Activated CD4-positive, CD25-positive, alpha-beta regulatory T cell treated with anti-CD3 and anti-CD28 coated beads, Interleukin-2, amount 50 U/mL, for 72 hours (primary cell): Measurements from ENCODE around the gene FAM13A.
"Not testable (repeated sequence)": the region's sequence is repeated elsewhere in the genome, so short reads cannot be mapped to it uniquely, and the experiment has no call there.

Experiments
- DNase-seq: peaks from one replicate; pipeline ENCODE4 v3.0.0; 2021

Gene FAM13A

DNA sequence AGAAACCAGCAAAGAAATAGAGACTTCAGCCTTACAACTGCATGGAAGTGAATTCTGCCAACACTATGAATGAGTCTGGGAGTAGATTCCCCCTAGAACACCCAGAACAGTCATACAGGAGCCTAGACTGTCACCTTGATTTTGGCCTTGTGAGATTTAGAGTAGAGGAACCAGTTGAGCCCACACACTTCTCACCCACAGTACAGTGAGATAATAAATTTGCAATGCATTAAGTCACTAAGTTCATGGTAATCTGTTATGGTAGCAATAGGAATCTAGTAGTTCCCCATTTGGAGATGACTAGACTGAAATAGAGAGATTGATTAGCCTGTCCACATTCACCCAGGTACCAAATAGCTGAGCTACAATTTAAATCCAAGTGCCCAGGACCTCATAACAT lies 59.0 kb downstream of the FAM13A start:
- DNase-seq: no peak

DNA sequence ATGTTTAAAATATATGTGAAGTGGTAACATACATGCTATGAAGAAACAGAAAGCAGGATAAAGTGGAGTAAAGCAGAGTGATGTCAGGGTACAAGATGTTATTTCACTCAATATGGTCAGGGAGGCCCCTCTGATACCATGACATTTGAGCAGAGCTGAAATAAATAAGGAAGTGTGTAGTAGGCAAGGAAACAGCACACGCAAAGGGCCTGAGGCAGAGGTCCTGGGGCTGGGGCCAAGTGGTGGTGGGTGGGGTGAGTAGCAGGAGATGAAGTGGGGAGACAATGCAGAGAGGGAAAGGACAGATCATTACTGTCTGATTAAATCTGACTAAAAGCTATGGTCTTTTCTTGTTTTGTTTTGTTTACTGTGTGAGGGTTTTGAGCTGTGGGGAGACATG lies 61.1 kb downstream of the FAM13A start:
- DNase-seq: no peak

DNA sequence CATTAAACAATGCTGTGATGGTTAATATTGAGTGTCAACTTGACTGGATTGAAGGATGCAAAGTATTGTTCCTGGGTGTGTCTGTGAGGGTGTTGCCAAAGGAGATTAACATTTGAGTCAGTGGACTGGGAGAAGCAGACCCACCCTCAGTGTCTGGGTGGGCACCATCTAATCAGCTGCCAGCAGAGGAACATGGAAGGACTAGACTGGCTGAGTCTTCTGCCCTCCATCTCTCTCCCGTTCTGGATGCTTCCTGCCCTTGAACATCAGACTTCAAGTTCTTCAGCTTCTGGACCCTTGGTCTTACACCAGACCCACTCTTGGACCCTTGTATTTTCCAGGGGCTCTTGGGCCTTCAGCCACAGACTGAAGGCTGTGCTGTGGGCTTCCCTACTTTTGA lies 61.7 kb downstream of the FAM13A start:
- not testable (repeated sequence) for DNase-seq

DNA sequence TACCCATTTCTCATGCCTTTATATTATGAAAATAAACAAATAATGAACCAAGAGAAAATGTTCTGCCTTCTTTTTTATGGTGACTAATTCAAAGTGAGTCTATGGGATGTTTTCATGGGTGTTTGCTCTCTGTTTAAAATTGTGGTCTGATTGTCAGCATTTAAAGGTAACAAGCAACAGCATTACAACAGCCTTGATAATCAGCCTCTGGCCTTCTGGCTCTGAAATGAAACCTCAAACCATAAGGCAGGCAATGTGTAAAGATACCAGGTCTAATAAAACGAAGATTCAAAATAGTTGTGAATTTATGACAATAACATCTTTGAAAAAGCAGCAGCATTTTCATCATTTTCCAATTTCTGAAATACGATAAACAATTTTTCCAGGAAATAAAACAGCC lies 63.7 kb downstream of the FAM13A start:
- no peak for DNase-seq

DNA sequence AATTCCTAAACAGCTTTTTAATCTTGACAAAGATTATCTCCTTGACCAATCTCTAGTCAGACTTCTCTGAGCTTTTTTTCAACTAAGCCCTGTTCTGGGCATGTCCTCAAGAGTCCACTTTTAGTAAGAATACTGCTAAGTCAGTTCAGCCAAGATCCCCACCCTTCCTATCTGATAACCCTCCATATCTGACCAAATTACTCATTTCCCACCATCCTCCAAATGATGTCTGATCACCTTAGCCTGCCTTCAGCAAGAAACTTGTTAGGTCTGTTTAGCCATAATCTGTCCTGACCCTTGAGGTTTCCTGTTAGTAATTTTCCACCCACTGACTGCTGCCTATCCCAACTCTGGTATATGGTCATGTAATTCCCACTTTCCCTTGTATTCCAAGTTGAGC lies 65.2 kb downstream of the FAM13A start:
- DNase-seq: no peak

- DNase-seq: no peak
Measured at GRCh38 chr4:88989990-88990389, 67.0 kb downstream of the FAM13A start.

DNA sequence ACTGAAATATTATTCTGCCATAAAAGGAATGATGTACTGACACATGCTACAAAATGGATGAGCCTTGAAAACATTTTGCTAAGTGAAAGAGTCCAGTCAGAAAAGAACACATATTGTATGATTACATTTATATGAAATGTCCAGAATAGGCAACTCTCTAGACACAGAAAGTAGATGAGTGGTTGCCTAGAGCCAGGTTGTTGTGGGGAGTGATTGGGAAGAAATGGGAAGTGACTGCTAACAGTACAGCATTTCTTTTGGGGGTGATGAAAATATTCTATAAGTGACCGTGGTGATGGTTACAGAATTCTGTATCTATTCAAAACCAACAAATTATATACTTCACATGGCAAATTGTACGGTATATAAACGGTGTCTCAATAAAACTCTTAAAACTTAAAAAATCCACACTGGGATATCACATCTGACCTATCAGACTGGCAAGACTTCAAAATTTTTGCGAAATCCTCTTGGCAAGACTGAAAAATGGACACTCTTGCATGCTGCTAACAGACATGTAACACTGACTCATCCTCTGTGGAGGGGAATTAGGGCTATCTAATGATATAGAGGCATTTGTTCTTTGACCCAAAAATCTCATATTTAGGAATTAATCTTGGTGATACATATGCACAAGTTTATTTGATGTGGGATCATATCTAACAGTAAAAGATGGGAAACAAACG lies 71.8 kb downstream of the FAM13A start:
- DNase-seq: no peak

DNA sequence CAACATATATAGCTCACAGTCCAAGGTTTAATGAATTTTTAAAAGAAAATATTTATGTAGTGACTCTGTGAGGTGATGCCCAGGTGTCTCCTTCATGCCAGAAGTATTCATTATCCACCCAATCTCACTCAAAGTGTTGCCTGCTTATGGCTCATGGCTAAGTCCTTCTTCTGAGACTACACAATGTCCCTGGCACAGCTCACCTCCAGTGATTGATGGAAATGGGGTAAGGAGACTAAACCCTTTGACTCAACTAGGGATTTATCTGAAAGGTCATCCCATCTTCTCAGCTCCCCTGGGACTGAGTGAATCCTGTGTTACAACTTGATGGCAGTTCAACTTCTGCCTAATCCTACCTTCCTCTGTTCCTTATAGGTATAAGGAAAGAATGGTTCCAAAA lies 74.2 kb downstream of the FAM13A start:
- DNase-seq: no peak

- no peak for DNase-seq
Measured at GRCh38 chr4:88981993-88982392, 75.0 kb downstream of the FAM13A start.

GRCh38 chr4:88981556-88981955 lies 75.4 kb downstream of the FAM13A start:
- DNase-seq: no peak

DNA sequence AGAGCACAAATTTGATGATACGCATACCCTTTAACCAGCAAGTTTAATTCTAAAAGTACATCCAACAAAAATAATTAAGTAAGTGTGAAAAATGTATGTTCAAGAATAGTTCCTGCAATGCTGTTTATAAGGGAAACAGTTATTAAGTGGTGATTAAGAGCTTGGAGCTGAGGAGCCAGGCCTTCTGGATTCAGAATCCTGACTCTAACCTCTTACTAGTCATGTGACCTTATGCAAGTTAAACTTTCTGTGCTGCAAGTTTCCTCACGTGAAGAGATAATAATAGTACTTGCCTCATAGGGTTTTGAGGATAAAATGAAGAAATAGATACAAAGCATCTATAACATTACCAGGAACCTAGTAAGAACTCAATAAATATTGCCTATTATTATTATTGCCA lies 77.7 kb downstream of the FAM13A start:
- DNase-seq: no peak

DNA sequence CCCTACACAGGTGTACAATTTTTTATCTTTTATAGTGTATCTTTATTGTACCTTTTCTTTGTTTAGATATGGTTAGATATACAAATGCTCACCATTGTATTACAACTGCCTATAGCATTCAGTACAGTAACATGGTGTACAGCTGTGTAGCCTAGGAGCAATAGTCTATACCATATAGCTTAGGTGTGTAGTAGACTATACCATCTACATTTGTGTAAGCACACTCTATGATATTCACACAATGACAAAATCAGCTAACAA lies 80.3 kb downstream of the FAM13A start:
- DNase-seq: no peak

DNA sequence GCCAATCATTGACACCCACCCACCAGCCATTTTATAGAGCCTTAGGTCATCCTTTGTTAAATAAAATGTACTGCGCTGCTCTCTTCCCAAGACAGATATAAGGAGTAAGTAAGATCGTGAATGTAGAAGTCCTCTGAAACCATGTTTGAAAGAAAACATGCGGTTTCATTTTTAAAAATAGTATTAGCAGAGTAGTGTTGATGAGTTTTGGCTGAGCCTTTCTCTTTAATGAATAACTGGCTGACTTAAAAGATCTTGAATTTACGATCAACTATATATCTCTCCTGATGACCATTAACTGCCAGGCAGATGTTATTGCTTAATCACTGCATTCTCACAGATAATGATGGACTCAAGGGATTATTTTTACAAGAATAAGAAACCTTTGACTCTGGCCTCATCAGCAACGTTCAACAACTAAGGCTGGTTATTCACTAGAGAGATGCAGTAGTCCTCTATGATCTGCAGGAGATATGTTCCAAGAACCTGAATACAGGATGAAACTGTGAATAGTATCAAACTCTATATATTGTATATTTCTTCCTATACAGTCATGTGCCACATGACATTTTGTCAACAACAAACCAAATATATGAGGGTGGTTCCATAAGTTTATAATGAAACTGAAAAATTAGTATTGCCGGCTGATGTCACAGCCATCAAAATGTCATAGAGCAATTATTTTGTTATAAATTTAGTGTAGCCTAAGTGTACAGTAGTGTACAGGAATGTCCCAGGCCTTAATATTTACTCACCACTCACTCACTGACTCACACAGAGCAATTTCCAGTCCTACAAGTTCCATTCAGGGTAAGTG lies 80.8 kb downstream of the FAM13A start:
- DNase-seq: no peak

- DNase-seq: no peak
Measured at GRCh38 chr4:88971536-88971935, 85.4 kb downstream of the FAM13A start.

GRCh38 chr4:88969746-88970145 lies 87.2 kb downstream of the FAM13A start:
- no peak for DNase-seq

GRCh38 chr4:88969271-88969670 lies 87.7 kb downstream of the FAM13A start:
- no peak for DNase-seq

DNA sequence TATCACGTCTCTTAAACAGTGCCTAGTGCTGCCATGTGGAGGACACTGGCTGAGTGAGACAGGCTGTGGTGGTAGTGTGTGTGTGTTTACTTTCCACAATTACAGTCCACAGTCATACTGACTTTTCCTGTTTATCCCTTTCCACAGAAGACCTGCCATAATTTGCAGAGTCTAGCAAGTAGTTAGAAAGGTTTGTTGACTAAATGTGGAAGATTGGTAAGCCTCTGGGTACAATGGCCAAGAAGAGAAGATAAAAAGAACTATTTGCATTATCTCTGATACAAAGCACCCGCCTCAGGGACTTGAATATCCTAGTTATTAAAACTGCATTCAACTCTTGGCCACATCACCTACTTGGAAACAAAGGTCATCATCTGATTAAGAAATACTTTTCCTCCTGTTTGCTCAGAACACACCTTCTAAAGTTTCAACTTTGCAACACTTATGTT lies 89.1 kb downstream of the FAM13A start:
- no peak for DNase-seq

DNA sequence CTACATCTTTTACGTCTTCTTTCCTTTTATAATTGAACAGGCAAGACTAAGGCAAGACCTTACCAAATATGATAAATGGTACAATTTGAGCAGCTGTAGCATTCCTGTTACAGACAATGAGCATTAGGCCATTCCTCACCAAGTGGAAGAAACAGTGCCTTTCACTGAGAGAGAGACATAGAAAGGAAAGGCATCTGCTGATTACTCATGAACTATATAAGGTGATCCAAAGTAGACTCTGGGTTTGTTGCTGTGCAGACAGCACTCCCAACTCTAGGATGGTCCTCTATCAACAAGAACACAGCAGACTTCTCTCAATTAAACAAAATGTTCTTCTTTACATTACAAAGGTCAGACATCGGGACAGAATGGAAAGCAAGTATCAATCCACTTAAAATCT lies 91.9 kb downstream of the FAM13A start:
- DNase-seq: no peak

- no peak for DNase-seq
Measured at GRCh38 chr4:88964450-88964849, 92.5 kb downstream of the FAM13A start.

DNA sequence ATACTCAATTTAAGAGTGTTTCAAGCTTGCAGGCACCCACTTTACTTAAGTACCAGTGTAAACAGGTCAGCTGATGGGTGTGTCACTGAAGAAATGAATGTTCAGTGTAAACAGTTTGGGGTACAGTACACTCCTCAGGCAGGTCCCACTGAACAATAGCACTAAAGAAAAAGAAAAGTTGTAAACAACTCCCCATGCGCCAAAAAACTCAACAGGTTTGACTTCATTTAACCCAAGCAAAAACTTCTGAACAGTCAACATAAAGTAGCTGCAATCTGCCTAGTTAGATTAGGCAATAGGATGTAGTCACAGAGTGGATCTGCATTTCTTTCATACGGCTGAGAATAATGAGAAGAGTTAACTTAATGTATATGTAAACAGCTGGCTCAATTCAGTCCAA lies 93.2 kb downstream of the FAM13A start:
- no peak for DNase-seq

DNA sequence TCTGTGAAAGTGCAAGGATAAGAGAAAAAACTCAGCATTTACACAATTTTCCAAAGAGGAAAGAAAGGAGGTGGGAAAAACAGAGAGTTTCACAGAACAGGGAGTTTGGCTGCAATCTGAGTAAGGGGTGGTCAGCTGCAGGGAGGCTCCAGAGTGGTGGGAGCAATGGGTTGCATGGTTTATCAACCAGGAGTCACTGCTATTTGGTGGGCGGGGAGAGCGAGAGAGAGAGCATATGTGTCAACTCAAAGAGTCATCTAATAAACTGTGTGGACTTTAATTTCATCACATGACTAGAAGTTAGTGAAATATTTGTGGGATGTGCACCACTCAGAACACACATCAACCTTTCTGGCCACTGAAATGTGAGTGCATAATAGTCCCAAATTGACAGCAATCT lies 94.6 kb downstream of the FAM13A start:
- no peak for DNase-seq

- DNase-seq: no peak
Measured at GRCh38 chr4:88960576-88960975, 96.4 kb downstream of the FAM13A start.

DNA sequence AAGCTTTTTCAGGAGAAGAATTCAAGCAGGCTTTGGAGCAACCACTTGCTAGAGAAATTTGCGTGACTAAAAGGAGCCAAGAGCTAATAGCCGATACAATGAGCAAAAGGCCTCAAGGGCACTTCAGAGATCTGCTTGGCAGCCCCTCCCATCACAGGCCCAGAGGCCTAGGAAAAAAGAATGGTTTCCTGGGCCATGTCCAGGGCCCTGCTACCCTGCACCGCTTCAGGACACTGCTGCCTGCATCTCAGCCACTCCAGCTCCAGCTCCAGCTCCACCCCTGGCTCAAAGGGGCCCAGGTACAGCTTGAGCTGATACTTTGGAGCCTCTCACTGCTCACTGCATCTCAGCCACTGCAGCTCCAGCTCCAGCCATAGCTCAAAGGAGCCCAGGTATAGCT lies 98.9 kb downstream of the FAM13A start:
- DNase-seq: no peak

GRCh38 chr4:88957570-88957969 lies 99.4 kb downstream of the FAM13A start:
- DNase-seq: no peak
